Endothelial cell (in vitro differentiated cells): ENCODE results near the gene FAM162B. TPM values are rescaled to one million over a fixed set of nuclear protein-coding genes. Genes with fewer than 3 reads are reported as not detected.
"Not testable (repeated sequence)": the region's sequence is repeated elsewhere in the genome, so short reads cannot be mapped to it uniquely, and the experiment has no call there.

ENCODE experiments used
- DNase-seq: peaks from one replicate; pipeline ENCODE4 v3.0.0; 2021; ENCODE audit warnings: low spot score
- H3K27ac Mint-ChIP-seq: one replicate; pipeline ENCODE4 v1.8.0; 2021; ENCODE audit warnings: mixed read lengths, inconsistent platforms; ENCODE audit not compliant: unreplicated experiment
- H3K27me3 Mint-ChIP-seq: one replicate; pipeline ENCODE4 v1.8.0; 2021; ENCODE audit warnings: mild to moderate bottlenecking, moderate library complexity, mixed read lengths, inconsistent platforms; ENCODE audit not compliant: unreplicated experiment
- H3K36me3 Mint-ChIP-seq: one replicate; pipeline ENCODE4 v1.8.0; 2021; ENCODE audit warnings: mild to moderate bottlenecking, low read depth, mixed read lengths, inconsistent platforms; ENCODE audit not compliant: unreplicated experiment
- H3K4me1 Mint-ChIP-seq: one replicate; pipeline ENCODE4 v1.8.0; 2021; ENCODE audit warnings: mild to moderate bottlenecking, mixed read lengths, inconsistent platforms; ENCODE audit not compliant: unreplicated experiment
- H3K4me3 Mint-ChIP-seq: one replicate; pipeline ENCODE4 v1.8.0; 2021; ENCODE audit warnings: mild to moderate bottlenecking, mixed read lengths, inconsistent platforms; ENCODE audit not compliant: unreplicated experiment
- H3K9me3 Mint-ChIP-seq: one replicate; pipeline ENCODE4 v1.8.0; 2021; ENCODE audit warnings: mixed read lengths, inconsistent platforms; ENCODE audit not compliant: unreplicated experiment
- CTCF ChIP-seq: fragments of 200-600 bp; sonication (generic); IDR thresholded peaks from one replicate; pipeline ENCODE4 v1.5.0; 2021; ENCODE audit warnings: antibody characterized with exemption; ENCODE audit not compliant: unreplicated experiment
- total RNA-seq: library from RNA; stranded (reverse); fragmentation: NEBNext Ultra II Directional; extraction: Animal tissue kit (Norgen Biotek cat#: 25700); gene quantifications from one replicate; pipeline ENCODE4 v1.2.1, GENCODE V29; 2021; ENCODE audit not compliant: unreplicated experiment

The FAM162B gene
- total RNA-seq, 1 donor from 2014 or later = 1.5 TPM

- peaks cover 6% of the 10 kb centered on the region for H3K4me1 Mint-ChIP-seq
- no peaks in the 10 kb centered on the region for H3K9me3 Mint-ChIP-seq
- no peak for TF ChIP-seq CTCF
- no peak overlapping the region for H3K27ac Mint-ChIP-seq
- no peak for DNase-seq
- H3K27me3 Mint-ChIP-seq = peaks cover 7% of the 10 kb centered on the region
- H3K36me3 Mint-ChIP-seq = peaks cover 8% of the 10 kb centered on the region
- no peak overlapping the region for H3K4me3 Mint-ChIP-seq
Measured at GRCh38 chr6:116762235-116762634, 3.3 kb downstream of the FAM162B start.

- H3K27ac Mint-ChIP-seq = no peak overlapping the region
- TF ChIP-seq CTCF = no peak
- peaks cover 7% of the 10 kb centered on the region for H3K27me3 Mint-ChIP-seq
- H3K4me3 Mint-ChIP-seq = no peak overlapping the region
- no peaks in the 10 kb centered on the region for H3K9me3 Mint-ChIP-seq
- peaks cover 6% of the 10 kb centered on the region for H3K4me1 Mint-ChIP-seq
- peaks cover 8% of the 10 kb centered on the region for H3K36me3 Mint-ChIP-seq
- DNase-seq = no peak
Measured at GRCh38 chr6:116761779-116762178, 3.7 kb downstream of the FAM162B start.

- peaks cover 12% of the 10 kb centered on the region for H3K4me1 Mint-ChIP-seq
- peaks cover 1% of the 10 kb centered on the region for H3K27me3 Mint-ChIP-seq
- no peaks in the 10 kb centered on the region for H3K36me3 Mint-ChIP-seq
- no peak overlapping the region for H3K27ac Mint-ChIP-seq
- no peak for DNase-seq
- no peaks in the 10 kb centered on the region for H3K9me3 Mint-ChIP-seq
- no peak for TF ChIP-seq CTCF
- H3K4me3 Mint-ChIP-seq = no peak overlapping the region
Measured at GRCh38 chr6:116745176-116745575, 20.3 kb downstream of the FAM162B start.

- peaks cover 12% of the 10 kb centered on the region for H3K4me1 Mint-ChIP-seq
- no peak for DNase-seq
- peaks cover 8% of the 10 kb centered on the region for H3K36me3 Mint-ChIP-seq
- peaks cover 1% of the 10 kb centered on the region for H3K27me3 Mint-ChIP-seq
- H3K4me3 Mint-ChIP-seq = no peak overlapping the region
- no peak for TF ChIP-seq CTCF
- H3K9me3 Mint-ChIP-seq = no peaks in the 10 kb centered on the region
- peak overlapping the region; percentile 96 for H3K27ac Mint-ChIP-seq
Measured at GRCh38 chr6:116741571-116741970, 23.9 kb downstream of the FAM162B start.

GRCh38 chr6:116740486-116740885 is 25.0 kb downstream of the FAM162B start:
- not testable (repeated sequence) for DNase-seq, H3K27me3 Mint-ChIP-seq, H3K4me3 Mint-ChIP-seq, H3K27ac Mint-ChIP-seq, H3K9me3 Mint-ChIP-seq, H3K36me3 Mint-ChIP-seq
- peaks cover 12% of the 10 kb centered on the region for H3K4me1 Mint-ChIP-seq

GRCh38 chr6:116737004-116737403 is 28.5 kb downstream of the FAM162B start:
- Mint-ChIP-seq H3K36me3 (peaks cover 8% of the 10 kb centered on the region), H3K9me3 (no peaks in the 10 kb centered on the region), H3K27ac (no peak overlapping the region), H3K27me3 (no peaks in the 10 kb centered on the region), H3K4me3 (no peak overlapping the region), H3K4me1 (peaks cover 8% of the 10 kb centered on the region)
- no peak for DNase-seq
- no peak for TF ChIP-seq CTCF
